Muscle layer of duodenum (tissue), 2 donors: Measurements from ENCODE around the gene C4orf46.
"Not testable (repeated sequence)": the region's sequence is repeated elsewhere in the genome, so short reads cannot be mapped to it uniquely, and the experiment has no call there.

Source experiments
- H3K27ac ChIP-seq: one replicate; pipeline ENCODE4 v1.7.0; 2013; ENCODE audit warnings: mild to moderate bottlenecking, low read length
- H3K27me3 ChIP-seq: one replicate; pipeline ENCODE4 v1.7.0; 2013; ENCODE audit warnings: low read depth, mild to moderate bottlenecking, control low read depth, low read length
- H3K36me3 ChIP-seq, 2 donors: one replicate each; pipeline ENCODE4 v1.7.0; 2013; ENCODE audit warnings: low read length in 2 of 2, control low read depth in 1 of 2, mild to moderate bottlenecking in 1 of 2; ENCODE audit not compliant: insufficient read depth in 2 of 2, control insufficient read depth in 1 of 2
- H3K4me1 ChIP-seq, 2 donors: one replicate each; pipeline ENCODE4 v1.7.0; 2013; ENCODE audit warnings: low read length in 2 of 2, mild to moderate bottlenecking in 2 of 2, control low read depth in 1 of 2, moderate library complexity in 1 of 2; ENCODE audit not compliant: insufficient read depth in 2 of 2, control insufficient read depth in 1 of 2
- H3K4me3 ChIP-seq, 2 donors: one replicate each; pipeline ENCODE4 v1.7.0; 2013; ENCODE audit warnings: low read length in 2 of 2, low read depth in 1 of 2, mild to moderate bottlenecking in 1 of 2
- H3K9me3 ChIP-seq, 2 donors: one replicate each; pipeline ENCODE4 v1.7.0; 2013; ENCODE audit warnings: low read length in 2 of 2, control low read depth in 1 of 2, mild to moderate bottlenecking in 1 of 2; ENCODE audit not compliant: control insufficient read depth in 1 of 2
- donor health status: healthy.

Gene C4orf46

GRCh38 chr4:158671915-158672806 lies 474 bp upstream of the C4orf46 start, which contains the start of gene ETFDH:
ETFDH (plus strand) TSS chr4:158672296; CDS start chr4:158672457, 161 bp downstream.
- Histone ChIP-seq H3K4me1 (peaks cover 0 to 19% of the 10 kb centered on the region in 2 donors), H3K27me3 (no peaks in the 10 kb centered on the region), H3K9me3 (no peaks in the 10 kb centered on the region), H3K4me3 (peak within 1 kb of the TSS; percentile 75 to 95), H3K36me3 (peaks cover 0 to 5% of the 10 kb centered on the region in 2 donors), H3K27ac (peak within 1 kb of the TSS; percentile 99)

GRCh38 chr4:158670975-158671664 lies 567 bp downstream of the C4orf46 start:
- peak overlapping the region; percentile 75 to 95 for H3K4me3 ChIP-seq
- H3K9me3 ChIP-seq: no peaks in the 10 kb centered on the region
- peaks cover 0 to 19% of the 10 kb centered on the region in 2 donors for H3K4me1 ChIP-seq
- H3K27ac ChIP-seq: peak overlapping the region; percentile 99
- H3K27me3 ChIP-seq: no peaks in the 10 kb centered on the region
- H3K36me3 ChIP-seq: peaks cover 0 to 5% of the 10 kb centered on the region in 2 donors

- Histone ChIP-seq H3K36me3 (peaks cover 0 to 5% of the 10 kb centered on the region in 2 donors), H3K4me3 (no peak overlapping the region), H3K9me3 (no peaks in the 10 kb centered on the region), H3K4me1 (peaks cover 0 to 19% of the 10 kb centered on the region in 2 donors), H3K27me3 (no peaks in the 10 kb centered on the region), H3K27ac (no peak overlapping the region)
Observed at GRCh38 chr4:158669310-158669709, 2.4 kb downstream of the C4orf46 start.

- no peaks in the 10 kb centered on the region for H3K9me3 ChIP-seq
- peaks cover 0 to 5% of the 10 kb centered on the region in 2 donors for H3K36me3 ChIP-seq
- H3K4me3 ChIP-seq: no peak overlapping the region
- H3K27me3 ChIP-seq: no peaks in the 10 kb centered on the region
- peaks cover 0 to 9% of the 10 kb centered on the region in 2 donors for H3K4me1 ChIP-seq
- H3K27ac ChIP-seq: no peak overlapping the region
Observed at GRCh38 chr4:158667651-158668198, 4.0 kb downstream of the C4orf46 start.

GRCh38 chr4:158666892-158667291 lies 4.8 kb downstream of the C4orf46 start:
- Histone ChIP-seq H3K9me3 (no peaks in the 10 kb centered on the region), H3K27ac (no peak overlapping the region), H3K4me3 (no peak overlapping the region), H3K27me3 (no peaks in the 10 kb centered on the region), H3K4me1 (peaks cover 0 to 8% of the 10 kb centered on the region in 2 donors), H3K36me3 (no peaks in the 10 kb centered on the region)

- Histone ChIP-seq H3K27me3 (no peaks in the 10 kb centered on the region), H3K9me3 (no peaks in the 10 kb centered on the region), H3K4me3 (no peak overlapping the region), H3K36me3 (no peaks in the 10 kb centered on the region), H3K27ac (no peak overlapping the region), H3K4me1 (no peaks in the 10 kb centered on the region)
Observed at GRCh38 chr4:158664806-158665205, 6.9 kb downstream of the C4orf46 start.

GRCh38 chr4:158663707-158664625 lies 7.7 kb downstream of the C4orf46 start:
- H3K9me3 ChIP-seq, H3K4me3 ChIP-seq, H3K36me3 ChIP-seq, H3K4me1 ChIP-seq, H3K27me3 ChIP-seq, H3K27ac ChIP-seq: not testable (repeated sequence)

GRCh38 chr4:158663255-158663654 lies 8.4 kb downstream of the C4orf46 start:
- not testable (repeated sequence) for H3K36me3 ChIP-seq, H3K27ac ChIP-seq, H3K9me3 ChIP-seq, H3K4me3 ChIP-seq, H3K27me3 ChIP-seq, H3K4me1 ChIP-seq

- Histone ChIP-seq H3K4me3 (no peak overlapping the region), H3K27me3 (no peaks in the 10 kb centered on the region), H3K36me3 (no peaks in the 10 kb centered on the region), H3K27ac (no peak overlapping the region), H3K4me1 (no peaks in the 10 kb centered on the region), H3K9me3 (no peaks in the 10 kb centered on the region)
Observed at GRCh38 chr4:158657291-158657690, 14.4 kb downstream of the C4orf46 start.

- H3K27me3 ChIP-seq: no peaks in the 10 kb centered on the region
- no peaks in the 10 kb centered on the region for H3K36me3 ChIP-seq
- H3K9me3 ChIP-seq: no peaks in the 10 kb centered on the region
- no peak overlapping the region for H3K4me3 ChIP-seq
- no peak overlapping the region for H3K27ac ChIP-seq
- H3K4me1 ChIP-seq: no peaks in the 10 kb centered on the region
Observed at GRCh38 chr4:158656439-158656838, 15.2 kb downstream of the C4orf46 start.
